ENCODE data around the gene SLC26A2. TPM values are rescaled to one million over a fixed set of nuclear protein-coding genes. Genes with fewer than 3 reads are reported as not detected.

SLC26A2 gene
- total and polyA plus RNA-seq, 10 of the 15 experiments (the other 5 are each of a cell fraction or from before 2014, with no cell fraction given) = 1.7 to 6.4 (median 4.2) TPM

GRCh38 chr5:149961186-149961685 lies 678 bp downstream of the SLC26A2 start:
- RAD21 ChIA-PET (ENCODE audit: unreplicated experiment) = interaction anchor here (0.8 to 4.7 kb wide), 6 partner anchors 11 to 321 kb away, joined by 3 to 53 read pairs (median 4); no protein-coding TSS in a partner anchor
- 14% methylated on average over 23 of the region's 23 CpGs for WGBS (ENCODE audit: insufficient coverage, insufficient replicate concordance, low lambda C conversion rate, missing lambda C conversion rate)
- Histone ChIP-seq H3K27me3 (replicated peaks in 1 of 2; ENCODE audit: control insufficient read depth in 2 of 2, insufficient read depth in 2 of 2, low read length in 1 of 2) (no peaks in the 10 kb centered on the region), H3K4me1 (ENCODE audit: control insufficient read depth, insufficient read depth, low read length) (peaks cover 12% of the 10 kb centered on the region), H4K20me1 (ENCODE audit: control insufficient read depth, insufficient read depth) (no peaks in the 10 kb centered on the region), H3K9ac (ENCODE audit: control insufficient read depth, insufficient read depth, low read length) (peak overlapping the region; percentile 78), H3K36me3 (ENCODE audit: control insufficient read depth in 2 of 2, insufficient read depth in 2 of 2, low read length in 1 of 2) (no peaks in the 10 kb centered on the region), H3K79me2 (ENCODE audit: control insufficient read depth, insufficient read depth, low read length) (no peaks in the 10 kb centered on the region), H3K9me3 (replicated peaks; ENCODE audit: control insufficient read depth, insufficient read depth, low read length) (no peaks in the 10 kb centered on the region), H3K4me3 (peak overlapping the region; percentile 67), H3K27ac (ENCODE audit: control insufficient read depth, insufficient read depth) (0 out of 2 replicates have a peak overlapping the region, but pooled peaks have one; percentile 13), H3K4me2 (ENCODE audit: control insufficient read depth, insufficient read depth) (peak overlapping the region; percentile 87), H2AFZ (ENCODE audit: control insufficient read depth, low read depth, low read length) (peak overlapping the region; percentile 72)
- no peak for FAIRE-seq
- intact Hi-C loops (cut with micrococcal nuclease; ENCODE audit: unreplicated experiment) = loop anchor here (2.0 to 10.0 kb wide), 2 partner anchors 40 to 226 kb away; partner anchors contain the start of genes HMGXB3, PPARGC1B and TIGD6
- TF ChIP-seq BCLAF1 (IDR thresholded peaks at IDR 0.05) = no peak
- 0 out of 2 replicates have a peak, but pooled peaks have one; percentile 5 for TF ChIP-seq GATAD2B (conservative IDR thresholded peaks at IDR 0.05; ENCODE audit: low read depth)
- no peak for TF ChIP-seq ZBTB40 (IDR thresholded peaks at IDR 0.05; ENCODE audit: borderline replicate concordance)
- TF ChIP-seq MEF2A (IDR thresholded peaks at IDR 0.05; ENCODE audit: insufficient read depth, low read depth, low read length) = no peak
- TF ChIP-seq NKRF (conservative IDR thresholded peaks at IDR 0.05) = no peak
- in situ Hi-C loops (cut with MboI) = no loop called here
- CTCF ChIA-PET = interaction anchor here (0.7 to 6.6 kb wide), 23 partner anchors 9 to 344 kb away, joined by 3 to 59 read pairs (median 4); no protein-coding TSS in a partner anchor
- BruUV-seq (replicated peaks) = no TSS peak
- no peak for ATAC-seq
- DNase-seq (ENCODE audit: low read depth, low spot score) = no peak
- SMC1A ChIA-PET (ENCODE audit: uncharacterized antibody, unreplicated experiment) = interaction anchor here (0.8 to 2.7 kb wide), 15 partner anchors 10 to 324 kb away, joined by 3 to 20 read pairs (median 5); no protein-coding TSS in a partner anchor
- POLR2A ChIA-PET = interaction anchor here (0.8 to 2.1 kb wide), 5 partner anchors 39 to 159 kb away, joined by 3 to 6 read pairs (median 4); partner anchors contain the start of genes HMGXB3 and TIGD6
